ENCODE measurements around the gene HVCN1.

Gene HVCN1

DNA sequence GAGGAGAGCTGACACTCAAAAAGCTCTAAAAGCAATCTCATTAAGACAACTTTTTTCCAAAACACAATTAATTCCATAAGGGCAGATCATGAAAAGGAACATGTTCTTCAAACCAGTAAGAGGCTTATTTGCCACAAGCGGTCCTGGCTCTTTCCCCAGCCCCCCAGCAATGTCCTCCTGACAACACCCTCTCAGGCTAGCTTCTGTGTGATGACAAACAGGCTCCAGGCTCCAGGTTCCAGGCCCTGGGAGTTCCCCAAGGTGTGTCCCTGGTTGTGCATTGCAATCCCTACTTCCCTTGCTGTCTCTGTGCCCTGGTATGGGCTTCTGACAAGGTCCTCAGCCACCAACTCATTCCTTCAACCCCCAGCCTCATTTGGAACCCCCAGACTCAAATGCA, 8.9 kb downstream of the HVCN1 start:
- peak; percentile 49 for DNase-seq (ENCODE audit: low read depth)
- no peak overlapping the region for H3K4me3 ChIP-seq (ENCODE audit: low read length)
- TF ChIP-seq, protein P1, sequence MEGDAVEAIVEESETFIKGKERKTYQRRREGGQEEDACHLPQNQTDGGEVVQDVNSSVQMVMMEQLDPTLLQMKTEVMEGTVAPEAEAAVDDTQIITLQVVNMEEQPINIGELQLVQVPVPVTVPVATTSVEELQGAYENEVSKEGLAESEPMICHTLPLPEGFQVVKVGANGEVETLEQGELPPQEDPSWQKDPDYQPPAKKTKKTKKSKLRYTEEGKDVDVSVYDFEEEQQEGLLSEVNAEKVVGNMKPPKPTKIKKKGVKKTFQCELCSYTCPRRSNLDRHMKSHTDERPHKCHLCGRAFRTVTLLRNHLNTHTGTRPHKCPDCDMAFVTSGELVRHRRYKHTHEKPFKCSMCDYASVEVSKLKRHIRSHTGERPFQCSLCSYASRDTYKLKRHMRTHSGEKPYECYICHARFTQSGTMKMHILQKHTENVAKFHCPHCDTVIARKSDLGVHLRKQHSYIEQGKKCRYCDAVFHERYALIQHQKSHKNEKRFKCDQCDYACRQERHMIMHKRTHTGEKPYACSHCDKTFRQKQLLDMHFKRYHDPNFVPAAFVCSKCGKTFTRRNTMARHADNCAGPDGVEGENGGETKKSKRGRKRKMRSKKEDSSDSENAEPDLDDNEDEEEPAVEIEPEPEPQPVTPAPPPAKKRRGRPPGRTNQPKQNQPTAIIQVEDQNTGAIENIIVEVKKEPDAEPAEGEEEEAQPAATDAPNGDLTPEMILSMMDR (IDR thresholded peaks at IDR 0.05; ENCODE audit: insufficient read depth, low read depth, low read length, missing control alignments): no peak

DNA sequence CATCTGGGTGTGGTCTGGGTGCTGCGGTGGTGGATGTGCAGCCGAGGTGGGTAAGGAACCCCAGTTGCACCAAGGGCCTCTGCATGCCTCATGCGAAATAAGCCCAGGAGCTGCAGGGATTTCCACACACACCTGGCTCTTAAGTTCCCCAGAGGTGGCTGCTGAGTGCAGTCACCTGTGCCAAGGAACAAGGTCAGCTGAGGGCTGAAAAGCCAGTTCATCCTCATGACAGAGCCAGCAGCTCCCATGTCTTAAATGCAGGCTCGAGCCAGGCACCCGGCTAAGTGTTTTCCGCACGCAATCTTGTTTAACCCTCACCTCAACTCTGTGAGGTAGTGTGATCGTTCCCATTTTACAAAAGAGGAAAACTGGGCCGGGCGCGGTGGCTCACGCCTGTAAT, 9.7 kb downstream of the HVCN1 start:
- H3K4me3 ChIP-seq (ENCODE audit: low read length): no peak overlapping the region
- TF ChIP-seq, protein P1 (IDR thresholded peaks at IDR 0.05; ENCODE audit: insufficient read depth, low read depth, low read length, missing control alignments): no peak
- DNase-seq (ENCODE audit: low read depth): no peak

DNA sequence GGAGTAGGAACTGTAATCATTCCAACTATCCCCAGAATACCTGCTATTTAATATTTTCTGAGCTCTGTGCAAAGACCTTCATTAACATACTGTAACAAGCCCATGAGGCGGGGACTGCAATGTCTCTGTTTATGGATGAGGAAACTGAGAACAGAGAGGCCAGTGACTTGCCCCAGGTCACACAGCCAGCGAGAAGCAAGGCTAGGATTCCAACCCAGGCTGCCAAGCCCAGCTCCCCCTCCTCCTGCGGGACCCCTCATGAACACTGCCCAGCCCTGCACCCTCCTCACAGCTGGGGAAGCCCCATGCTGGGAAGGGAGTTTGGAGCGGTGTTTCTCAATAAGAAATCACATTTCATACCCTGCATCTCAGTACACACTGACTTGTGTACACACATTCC, 10.9 kb downstream of the HVCN1 start:
- TF ChIP-seq, protein P1 (IDR thresholded peaks at IDR 0.05; ENCODE audit: insufficient read depth, low read depth, low read length, missing control alignments): no peak
- DNase-seq (ENCODE audit: low read depth): no peak
- H3K4me3 ChIP-seq (ENCODE audit: low read length): no peak overlapping the region

DNA sequence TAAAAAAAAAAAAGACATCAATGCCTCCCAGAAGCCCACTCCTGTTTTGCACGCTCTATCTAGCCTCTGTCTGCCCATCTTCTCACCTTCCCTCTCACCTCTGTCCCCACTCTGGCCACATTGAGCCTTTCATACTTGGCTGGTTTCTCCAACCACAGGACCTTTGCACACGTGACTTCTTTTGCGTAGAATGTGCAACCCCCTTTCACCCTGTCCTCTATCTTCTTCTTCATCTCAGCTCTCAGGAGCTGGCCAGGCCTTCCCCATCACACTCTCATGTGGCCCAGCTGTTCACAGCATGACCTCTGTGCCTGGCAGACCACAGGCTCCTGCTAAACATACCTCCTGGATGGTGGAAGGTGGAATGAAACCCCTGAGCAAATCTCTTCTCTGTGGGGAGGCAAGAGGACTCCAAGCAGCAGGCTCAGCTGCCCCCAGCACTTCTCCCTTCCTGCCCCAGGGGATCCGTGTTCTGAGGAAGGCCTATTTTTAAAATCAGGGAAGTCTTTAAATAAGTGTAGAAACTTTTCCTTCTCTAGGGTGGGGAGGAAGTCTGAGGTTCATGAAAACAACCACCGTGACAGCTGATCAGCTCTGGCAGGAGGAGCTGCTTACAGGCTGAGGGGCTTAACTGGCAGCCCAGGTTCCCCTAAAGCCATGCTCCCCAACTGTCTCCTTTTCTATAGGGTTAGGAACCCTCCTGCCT, 11.6 kb downstream of the HVCN1 start:
- TF ChIP-seq, protein P1 (IDR thresholded peaks at IDR 0.05; ENCODE audit: insufficient read depth, low read depth, low read length, missing control alignments): no peak
- no peak for DNase-seq (ENCODE audit: low read depth)
- H3K4me3 ChIP-seq (ENCODE audit: low read length): no peak overlapping the region

DNA sequence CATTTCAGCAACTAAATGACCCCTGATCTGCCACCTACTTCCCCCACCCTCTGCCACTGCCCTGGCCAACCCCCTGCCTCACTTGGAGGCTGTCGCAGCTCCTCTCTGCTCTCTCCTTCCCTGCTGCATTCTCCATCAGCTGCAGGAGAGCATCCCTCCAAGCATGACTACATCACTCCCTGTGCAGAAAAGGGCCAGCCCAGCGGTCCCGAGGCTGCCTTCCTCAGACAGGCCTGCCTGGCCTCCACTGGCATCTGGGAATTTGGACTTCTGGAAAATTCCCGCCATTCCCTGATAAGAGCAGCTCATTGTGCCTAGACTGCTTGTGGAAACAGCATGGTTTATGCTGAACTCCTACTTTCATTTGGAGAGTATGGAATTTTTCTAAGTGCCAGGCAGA, 12.7 kb downstream of the HVCN1 start:
- H3K4me3 ChIP-seq (ENCODE audit: low read length): no peak overlapping the region
- no peak for DNase-seq (ENCODE audit: low read depth)
- TF ChIP-seq, protein P1 (IDR thresholded peaks at IDR 0.05; ENCODE audit: insufficient read depth, low read depth, low read length, missing control alignments): no peak

DNA sequence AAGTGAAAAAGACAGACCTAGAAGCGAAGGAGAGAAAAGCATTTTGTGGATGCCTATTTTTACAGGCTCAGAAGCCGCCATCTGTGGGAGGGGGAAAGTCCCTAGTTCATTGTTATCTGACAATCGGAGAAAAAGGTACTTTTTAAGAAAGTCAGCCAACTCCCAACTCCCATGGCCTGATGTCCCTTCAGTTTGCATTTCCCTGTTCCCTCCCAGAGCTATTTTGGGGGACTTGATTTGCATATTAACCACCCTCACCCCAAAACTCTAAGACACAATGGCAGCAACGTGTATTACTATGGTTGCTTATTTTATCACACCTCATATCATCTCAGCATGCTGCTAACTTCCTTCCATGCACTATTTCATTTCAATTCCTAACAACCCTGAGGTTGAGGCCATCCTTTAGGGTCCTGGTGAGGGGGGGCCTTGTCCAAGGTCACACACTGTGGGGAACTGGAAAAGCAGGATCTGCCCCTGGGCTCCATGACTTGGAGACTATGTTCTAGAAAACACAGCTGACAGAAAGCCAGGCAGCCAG, 18.7 kb downstream of the HVCN1 start:
- no peak for DNase-seq (ENCODE audit: low read depth)
- TF ChIP-seq, protein P1 (IDR thresholded peaks at IDR 0.05; ENCODE audit: insufficient read depth, low read depth, low read length, missing control alignments): no peak
- H3K4me3 ChIP-seq (ENCODE audit: low read length): no peak overlapping the region

DNA sequence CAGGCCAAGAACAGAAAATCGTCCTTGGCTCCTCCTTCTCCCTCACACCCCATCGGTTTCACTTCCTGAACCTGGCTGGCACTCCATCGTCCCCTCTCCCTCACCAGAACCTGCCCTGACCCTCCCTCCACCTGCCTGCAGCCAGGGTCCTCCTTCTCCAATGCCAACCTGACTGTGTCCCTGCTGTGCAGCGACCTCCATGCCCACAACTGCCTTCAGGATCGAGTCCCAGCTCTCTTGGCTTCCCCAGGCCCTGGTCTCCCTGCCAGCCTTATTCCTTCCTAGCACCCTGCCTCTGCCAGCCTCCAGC, 19.8 kb downstream of the HVCN1 start:
- H3K4me3 ChIP-seq (ENCODE audit: low read length): no peak overlapping the region
- no peak for DNase-seq (ENCODE audit: low read depth)
- TF ChIP-seq, protein P1 (IDR thresholded peaks at IDR 0.05; ENCODE audit: insufficient read depth, low read depth, low read length, missing control alignments): no peak

All from epithelial cell of esophagus (primary cell).